Posterior cingulate gyrus (tissue), 11 donors: ENCODE measurements around the gene LYPD6.

ENCODE experiments used
- DNase-seq, 10 donors: peaks; one replicate each; pipeline versions ENCODE4 v3.0.0 to v3.0.0-alpha.2; 2020 to 2021; ENCODE audit warnings: mixed read lengths in 3 of 10
- intact Hi-C: fragments of 100-400 bp; cut with DNase I; formaldehyde crosslinking; loops from one replicate; pipeline ENCODE4 v1.15.1; 2023

Gene LYPD6

DNA sequence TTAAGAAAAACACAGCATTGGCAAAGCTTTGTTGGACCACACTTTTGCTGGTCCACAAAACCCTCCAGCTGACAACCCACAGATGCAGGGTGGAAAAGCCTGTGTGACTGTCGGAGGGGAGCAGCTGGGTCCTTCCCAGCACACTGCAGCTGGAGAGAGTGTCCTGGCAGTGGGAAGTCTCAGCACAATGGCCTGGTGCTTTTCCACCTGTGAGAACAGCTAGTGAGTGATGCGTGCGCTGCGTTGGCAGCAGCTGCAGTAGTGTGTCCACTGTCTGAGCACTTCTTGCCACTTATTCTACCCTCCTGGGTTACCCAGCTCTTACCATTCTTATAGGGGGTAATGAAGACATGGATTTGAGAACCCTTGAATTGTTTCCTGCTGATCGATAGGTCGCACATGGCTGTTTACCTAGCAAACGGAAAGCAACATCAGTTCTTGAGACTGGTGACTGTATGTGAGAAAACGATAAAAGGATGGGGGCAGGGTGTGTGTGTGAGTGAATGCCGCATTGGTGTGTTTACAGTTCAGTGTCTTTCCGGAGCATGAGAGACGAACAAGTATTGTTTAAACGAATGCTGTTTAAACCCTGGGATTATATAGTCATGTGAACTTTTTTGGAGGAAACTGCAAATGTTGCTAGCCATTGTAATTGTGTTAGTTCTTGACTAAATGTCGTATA lies 69.7 kb downstream of the LYPD6 start:
- intact Hi-C loops, result no loop called here
- peak in 5 of 10 donors; percentile 3 to 85 (median 68) for DNase-seq

DNA sequence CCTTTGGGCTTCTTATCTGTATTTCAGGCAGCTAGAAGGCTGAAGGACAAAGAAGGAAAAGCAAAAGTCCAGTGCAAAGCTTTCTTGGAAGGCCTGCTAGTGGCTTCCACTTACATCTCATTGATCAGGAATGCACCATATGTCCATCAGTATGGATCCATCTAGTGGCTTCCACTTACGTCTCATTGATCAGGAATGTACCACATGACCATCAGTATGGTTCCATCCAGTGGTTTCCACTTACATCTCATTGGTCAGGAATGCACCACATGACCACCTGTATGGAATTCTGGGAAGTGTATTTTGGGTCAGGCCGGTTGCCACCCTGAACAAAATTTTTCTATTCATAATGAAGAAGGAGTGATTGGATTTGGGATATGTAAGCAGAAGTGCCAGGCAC lies 70.6 kb downstream of the LYPD6 start:
- DNase-seq, result no peak
- intact Hi-C loops, result no loop called here

DNA sequence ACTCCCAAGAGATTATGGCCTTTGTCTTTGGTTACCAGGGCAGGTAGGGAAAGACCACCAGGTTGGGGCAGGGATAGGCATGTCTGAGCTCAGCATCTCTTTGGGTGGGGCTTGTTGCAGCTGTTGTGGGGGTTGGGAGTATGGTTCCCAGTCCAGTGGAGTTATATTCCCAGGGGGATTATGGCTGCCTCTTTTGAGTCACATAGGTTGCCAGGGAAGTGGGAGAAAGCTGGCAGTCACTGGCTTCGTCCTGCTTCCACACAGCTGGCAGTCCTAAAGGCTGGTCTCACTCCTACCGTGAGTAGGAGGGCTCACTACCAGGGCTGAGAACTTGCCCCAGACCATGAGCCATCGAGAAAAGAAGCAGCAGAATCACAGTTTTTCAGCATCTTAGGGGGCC lies 79.1 kb downstream of the LYPD6 start:
- DNase-seq, result no peak

DNA sequence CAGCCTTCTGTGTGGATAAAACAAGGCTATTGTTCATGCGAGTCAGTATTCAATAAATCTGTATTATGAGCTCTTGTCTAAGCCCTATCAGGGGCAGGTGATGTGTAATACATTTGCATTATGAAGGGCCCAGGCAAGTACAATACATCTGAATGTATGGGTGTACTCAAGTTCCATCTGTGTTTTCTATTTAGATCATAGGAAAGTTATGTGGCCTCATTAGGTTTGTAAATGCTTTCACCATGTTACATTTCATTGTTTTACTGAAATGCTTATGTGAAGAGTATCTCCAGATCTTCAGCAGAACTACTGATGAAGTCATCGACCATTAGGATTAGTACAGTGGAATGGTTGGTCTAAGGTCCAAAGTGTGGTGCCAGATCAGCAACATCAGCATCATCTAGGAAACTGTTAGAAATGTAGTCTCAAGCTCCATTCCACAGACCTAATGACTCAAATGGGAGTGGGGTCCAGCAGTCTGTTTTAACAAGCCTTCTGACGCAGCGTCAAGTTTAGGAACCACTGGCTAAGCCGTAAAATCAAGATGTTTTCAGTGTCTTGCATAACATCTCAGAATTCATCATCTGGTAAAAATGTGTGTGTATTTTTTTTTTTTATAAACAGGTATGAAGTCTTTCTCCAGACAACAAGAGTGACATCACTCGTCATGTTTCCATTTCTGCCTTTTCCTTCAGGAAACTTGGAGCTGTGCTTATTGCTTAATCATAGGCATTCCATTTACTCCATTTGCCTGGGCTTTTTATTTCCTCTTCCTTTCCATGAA lies 80.5 kb downstream of the LYPD6 start:
- intact Hi-C loops, result no loop called here

More for the DNA sequence above, 79.1 kb downstream of the LYPD6 start:
- intact Hi-C loops, result no loop called here

DNA sequence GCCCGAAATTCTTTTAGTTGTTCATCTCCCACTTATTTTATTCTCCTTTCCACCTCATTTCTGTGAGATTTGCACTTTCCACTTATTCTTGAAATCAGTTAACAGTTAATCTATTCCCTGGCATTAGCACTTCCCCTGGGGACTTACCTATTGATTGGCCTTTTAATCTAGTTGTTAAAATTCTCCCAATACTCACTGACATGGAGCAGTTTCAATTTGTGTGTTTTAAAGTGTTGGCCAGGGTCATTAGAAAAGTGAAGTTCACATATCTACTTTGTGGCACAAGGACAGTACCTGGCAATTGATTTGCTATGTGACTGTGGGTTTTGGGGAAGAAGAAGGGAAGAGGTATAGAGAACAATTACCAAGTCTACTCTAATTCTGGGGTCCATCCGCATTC lies 83.1 kb downstream of the LYPD6 start:
- intact Hi-C loops, result no loop called here
- DNase-seq, result no peak

More for the DNA sequence above, 80.5 kb downstream of the LYPD6 start:
- DNase-seq, result no peak

DNA sequence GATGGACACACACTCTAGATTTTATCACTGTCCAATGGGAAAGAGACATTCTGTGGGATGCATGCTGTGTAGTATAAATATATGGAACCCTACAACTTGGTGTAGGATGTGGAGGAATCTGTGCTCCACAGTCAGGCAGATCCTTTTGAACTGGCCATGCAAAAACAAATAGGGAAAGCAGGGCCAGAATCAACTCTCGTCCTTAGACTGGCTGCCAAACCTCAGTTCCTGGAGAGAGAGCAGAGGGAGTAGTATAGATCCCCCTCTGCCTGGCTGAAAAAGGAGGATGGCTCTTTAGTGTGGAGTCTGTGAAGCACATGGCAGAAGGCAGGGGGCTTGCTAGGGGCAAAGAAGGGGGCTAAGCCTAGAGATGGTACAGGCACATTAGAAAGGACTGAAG lies 84.7 kb downstream of the LYPD6 start:
- DNase-seq, result no peak
- intact Hi-C loops, result no loop called here

DNA sequence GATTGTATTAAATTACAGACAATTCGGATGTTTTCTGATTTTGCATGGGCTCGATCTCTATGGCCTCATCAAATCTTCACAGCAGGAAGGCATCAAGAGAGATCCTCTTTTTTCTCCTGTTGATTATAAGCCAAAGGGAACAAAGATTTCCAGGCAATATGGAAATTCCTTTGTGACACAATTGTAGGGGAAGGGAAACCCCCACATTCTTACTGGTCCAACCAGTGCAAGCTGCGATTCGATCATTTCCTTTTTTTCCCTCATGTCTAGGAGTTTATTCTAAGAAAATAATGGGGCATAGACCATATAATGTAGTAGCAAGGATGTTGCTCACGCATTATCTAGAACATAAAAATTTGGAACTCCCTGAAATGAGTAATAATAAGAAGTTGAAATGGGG lies 87.7 kb downstream of the LYPD6 start:
- DNase-seq, result no peak
- intact Hi-C loops, result no loop called here

DNA sequence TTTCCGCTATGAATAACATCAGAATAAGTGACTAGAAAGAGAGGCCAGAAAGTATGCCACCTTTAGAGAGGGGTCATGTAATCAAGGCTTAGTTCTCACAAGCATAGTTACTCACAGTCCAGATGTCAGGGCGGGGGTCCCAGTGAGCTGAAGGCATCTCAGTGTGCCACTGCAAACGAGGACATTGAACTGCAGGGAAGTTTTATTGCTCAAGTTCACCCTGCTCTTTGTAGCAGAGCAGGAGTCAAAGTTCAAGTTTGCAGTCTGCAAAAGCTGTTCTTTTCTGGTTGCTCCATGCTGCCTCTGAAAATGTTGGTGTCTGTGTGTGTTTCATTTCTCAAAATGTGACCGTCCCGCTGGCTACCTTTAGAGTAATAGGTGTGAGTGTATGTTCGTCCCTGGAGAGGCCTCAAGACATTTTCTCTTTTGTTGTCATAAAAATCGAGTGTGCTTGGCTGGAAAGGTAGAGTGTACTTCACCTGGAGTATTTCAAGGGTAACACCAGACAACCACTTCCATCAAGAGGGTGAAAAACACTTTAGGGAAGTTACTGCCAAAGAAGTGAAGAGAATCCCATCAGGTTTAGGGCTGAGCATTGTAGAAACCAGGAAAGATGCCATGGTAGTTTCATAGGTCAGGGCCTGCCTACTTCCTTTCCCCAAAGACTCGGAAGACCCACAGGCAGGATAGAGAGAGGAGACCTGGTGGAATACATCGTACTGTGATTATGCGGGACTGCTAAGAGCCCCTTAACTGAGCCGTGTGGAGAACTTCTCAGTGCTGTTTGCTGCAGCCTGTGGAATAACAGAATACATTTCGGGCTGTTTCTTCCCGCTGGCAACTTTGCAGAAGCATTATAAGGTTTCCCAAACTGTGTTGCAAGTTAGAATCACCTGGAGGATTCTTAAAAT lies 89.9 kb downstream of the LYPD6 start:
- DNase-seq, result no peak

DNA sequence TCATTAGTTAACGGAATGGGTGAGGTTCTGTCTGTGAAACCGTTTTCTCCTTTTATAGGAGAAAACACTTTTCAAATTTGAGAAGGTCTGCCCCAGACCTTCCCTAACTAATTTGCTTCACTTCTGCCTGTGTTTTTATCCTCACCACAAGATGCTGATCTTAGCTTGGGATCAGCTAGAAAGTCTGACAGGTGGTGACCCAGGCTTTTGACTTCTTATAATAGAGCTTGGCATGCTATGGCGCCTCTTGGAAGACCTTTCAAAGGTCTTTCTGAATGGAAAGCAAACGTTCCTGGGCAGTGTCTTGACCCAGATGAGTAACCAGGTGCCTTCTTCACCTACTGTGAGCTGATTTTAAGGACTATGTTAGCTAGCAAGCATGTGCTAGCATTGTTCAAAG lies 91.4 kb downstream of the LYPD6 start:
- intact Hi-C loops, result no loop called here
- no peak for DNase-seq

More for the DNA sequence above, 89.9 kb downstream of the LYPD6 start:
- intact Hi-C loops, result no loop called here

DNA sequence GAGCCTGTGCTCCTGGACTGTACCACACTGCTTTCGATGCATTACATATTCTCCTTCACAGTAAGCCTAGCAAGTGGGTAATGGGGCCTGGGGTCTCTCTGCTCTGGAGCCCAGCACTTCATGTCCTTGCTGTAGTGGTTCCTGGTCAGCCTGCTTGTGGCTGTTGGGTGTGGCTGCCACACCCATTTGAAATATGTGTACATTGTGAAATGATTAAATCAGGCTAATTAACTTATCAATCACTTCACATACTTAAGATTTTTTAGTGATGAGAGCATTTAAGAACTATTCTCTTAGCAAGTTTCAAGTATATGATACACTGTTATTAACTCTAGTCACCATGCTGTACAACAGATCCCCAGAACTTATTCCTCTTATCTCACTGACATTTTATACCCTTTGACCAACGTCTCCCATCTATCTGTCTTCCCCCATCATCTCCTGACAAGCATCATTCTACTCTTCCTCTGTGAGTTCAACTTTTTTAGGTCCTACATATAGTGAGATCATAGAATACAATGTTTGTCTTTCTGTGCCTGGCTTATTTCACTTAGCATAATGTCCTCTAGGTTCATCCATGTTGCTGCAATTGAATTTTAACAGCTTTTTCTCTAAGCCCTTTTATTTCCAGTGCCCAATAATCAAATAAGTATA lies 92.1 kb downstream of the LYPD6 start:
- intact Hi-C loops, result no loop called here
- DNase-seq, result no peak

DNA sequence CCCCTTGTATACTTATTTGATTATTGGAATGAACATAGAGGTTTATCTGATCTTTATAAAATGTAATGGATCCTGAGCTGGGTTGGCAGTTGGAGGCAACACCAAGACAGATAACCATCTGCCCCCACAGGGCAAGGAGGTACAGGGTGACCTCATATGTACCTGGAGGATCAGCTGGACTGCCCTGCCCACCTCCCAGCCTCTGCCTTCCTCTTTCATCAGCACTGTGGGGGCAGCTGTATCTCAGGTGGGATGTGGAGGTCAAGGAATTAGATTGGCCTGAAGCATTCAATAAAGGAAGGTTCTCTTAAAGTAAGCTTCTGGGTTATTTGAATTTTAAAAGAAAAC lies 92.6 kb downstream of the LYPD6 start:
- intact Hi-C loops, result no loop called here
- no peak for DNase-seq

DNA sequence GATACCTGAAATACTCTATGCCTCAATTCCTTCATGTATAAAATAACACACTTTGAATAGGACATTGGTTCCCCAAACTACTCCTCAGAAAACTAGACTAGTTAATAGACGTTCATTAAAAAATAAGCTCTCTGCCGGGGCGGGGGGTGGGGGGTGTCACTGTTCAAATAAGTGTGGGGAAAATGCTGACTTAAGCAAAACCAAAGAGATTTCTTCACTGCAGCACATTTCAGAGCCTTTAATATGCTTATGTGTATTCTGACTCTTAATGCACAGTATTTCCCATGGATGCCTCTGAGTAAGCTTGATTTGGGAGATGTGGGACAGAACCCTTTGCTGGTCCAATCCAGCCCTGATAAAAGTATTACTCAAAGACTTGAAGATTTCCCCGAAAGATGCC lies 93.2 kb downstream of the LYPD6 start:
- DNase-seq, result no peak
- intact Hi-C loops, result no loop called here

DNA sequence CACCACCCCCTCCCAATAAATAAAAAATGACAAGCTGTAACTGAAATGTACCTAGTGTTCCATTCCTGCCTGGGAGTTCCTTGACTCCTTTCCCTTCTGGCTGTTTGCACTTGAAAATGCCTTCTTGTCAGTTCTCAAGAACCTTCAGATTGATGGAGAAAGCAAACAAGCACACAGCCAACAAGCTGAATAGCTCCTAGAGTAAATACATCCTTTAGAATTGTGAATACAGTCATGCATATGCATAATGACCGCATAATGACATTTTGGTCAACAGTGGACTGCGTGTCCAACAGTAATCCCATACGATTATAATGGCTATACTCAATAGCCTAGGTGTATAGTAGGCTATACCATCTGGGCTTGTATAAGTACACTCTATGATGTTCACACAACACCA lies 97.0 kb downstream of the LYPD6 start:
- intact Hi-C loops, result no loop called here
- no peak for DNase-seq

DNA sequence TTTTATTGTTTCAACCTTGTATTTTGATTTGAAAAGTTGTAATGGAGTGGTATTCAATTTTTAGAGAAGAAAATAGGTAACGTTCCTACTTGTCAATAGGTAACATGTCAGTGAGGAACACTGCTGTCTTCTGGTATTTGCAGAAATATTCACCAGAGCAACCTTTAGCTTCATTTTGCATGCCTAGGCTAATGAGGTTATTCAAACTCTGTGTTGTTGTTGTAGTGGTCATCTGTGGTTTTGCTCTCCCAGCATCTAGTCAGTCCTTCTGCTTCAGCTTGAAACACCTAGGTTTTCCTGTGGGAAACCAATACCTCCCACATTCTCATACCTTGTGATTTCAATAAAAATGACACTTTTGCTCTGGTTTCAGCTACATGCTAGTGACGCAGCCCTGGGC lies 98.4 kb downstream of the LYPD6 start:
- intact Hi-C loops, result no loop called here
- DNase-seq, result no peak

DNA sequence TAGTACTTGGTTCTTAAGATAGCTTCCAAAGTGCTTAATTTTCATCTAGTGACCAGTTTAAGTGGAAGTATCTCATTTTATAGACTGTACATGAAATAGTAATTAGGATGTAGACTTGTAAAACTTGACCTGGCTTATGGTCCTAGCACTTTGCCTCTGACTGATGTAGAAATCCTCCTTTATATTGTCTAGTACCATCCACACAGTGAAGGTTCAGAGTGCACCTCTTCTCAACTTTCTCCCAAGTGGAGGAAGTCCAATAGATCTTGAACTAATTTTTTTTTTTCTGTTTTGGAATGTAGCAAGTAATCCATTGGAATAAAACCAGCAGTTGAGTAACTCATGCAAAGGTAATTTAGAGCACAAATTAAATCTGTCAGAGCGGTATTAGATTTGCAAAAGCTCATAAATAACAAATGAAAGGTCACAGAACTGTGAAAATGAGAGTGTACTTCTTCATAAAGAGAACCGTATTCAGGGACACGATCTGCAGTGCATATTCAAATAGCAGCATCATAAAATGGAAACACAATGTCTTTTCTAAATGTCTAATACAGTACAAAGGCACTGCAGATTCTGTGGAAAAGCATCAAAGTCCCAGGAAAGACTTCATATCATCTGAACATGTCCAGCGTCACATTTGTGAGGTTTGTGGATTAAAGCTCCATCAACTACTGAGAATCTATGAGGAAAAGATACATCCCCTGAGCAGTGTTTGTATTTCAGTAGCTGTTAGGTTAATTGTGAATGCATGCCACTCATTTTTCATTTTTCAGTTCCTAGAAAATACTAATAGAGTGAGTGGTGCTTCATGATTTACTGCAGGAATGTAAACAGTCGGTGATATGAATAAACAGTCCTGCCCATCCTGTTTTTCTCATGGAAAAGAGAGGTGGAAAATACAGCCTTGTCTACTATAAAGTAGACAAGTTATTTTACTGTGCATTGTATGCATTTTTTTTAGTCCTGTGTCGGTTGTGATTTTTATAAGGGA lies 100.7 kb downstream of the LYPD6 start:
- intact Hi-C loops, result no loop called here
- DNase-seq, result no peak

DNA sequence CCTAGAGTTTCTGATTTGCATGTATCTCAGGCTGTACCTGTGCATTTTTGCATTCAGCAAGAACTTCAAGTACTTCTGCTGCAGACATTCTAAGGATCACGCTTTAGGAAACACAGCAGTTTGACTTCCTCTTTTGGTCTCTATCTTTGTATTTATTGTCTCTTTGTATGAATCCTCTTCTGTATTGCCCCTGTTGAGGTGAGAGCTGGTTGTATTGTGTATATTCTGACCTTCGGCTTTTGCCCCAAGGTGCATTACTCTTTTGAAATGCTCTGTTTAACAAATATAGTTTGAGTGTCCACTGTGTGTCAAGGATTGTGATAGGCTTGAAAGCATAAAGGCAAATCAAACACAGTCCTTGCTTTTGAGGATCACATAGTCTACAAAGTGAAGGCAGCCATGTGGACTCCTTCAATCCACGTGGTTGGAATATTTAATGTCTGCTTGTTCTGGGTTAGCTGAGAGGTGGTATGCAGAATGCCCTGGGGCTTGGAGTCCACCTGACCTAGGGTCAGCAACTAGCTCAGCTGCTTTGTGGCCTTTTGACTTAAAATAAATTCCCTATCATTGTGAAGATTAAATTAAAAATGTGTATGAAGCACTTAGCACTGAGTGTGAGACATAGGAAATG lies 108.1 kb downstream of the LYPD6 start:
- DNase-seq, result no peak
- intact Hi-C loops, result no loop called here

DNA sequence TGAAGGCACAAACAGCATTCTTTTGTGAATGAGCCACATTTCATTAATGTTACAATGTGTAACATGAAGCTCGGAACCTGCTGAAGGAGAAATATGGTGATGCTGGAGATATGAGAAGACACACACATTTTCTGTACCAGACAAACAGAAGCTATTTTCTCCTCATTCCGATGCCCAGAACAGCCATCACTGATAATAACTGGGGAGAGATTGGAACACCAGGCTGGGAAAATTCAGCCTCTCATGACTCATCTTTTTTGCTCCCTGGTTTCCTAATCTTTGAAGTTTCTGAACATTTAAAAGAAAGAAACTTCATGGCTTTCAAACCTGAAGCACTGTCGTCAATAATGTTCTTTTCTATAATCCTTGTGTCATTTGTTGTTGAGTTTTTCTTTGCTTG lies 110.9 kb downstream of the LYPD6 start:
- intact Hi-C loops, result no loop called here
- no peak for DNase-seq

DNA sequence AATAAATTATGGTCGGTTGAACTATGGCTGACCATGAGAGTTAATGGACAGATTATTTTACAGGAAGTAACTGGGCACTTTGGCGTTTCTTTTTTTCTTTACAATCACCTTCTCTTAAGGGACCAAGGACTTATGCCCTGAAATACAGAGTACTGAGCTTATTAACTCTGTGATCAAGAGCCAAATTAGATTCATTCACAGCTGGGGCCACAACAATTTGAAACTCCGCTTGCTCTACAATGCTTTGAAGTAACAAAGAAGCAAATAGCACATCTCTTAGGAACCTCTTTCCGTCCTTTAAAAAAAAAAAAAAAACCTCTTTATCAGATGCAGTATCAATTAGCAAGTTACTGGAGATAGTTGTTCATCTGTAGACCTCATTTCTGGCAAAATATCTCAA lies 112.0 kb downstream of the LYPD6 start:
- intact Hi-C loops, result no loop called here
- no peak for DNase-seq

DNA sequence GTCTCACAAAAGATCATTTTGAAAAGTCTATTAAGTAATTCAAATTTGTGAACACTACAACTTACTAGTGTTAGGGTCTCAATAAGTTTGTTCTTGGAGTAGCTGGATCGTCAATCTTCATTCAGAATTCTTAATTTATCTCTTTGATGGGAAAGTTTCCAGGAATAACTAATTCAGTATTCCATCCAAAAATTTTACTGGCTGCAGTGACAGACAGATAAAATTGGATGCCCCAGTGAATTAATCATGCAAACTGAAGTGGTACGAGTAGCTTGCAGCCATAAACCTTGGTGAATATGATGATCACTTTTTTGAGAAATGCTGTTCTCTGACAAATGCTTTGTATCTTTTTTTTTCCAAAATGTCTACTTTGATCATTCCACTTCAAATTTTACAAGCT lies 112.8 kb downstream of the LYPD6 start:
- DNase-seq, result no peak
- intact Hi-C loops, result no loop called here
